GM06990 (cell line): Measurements from ENCODE around the gene RBM38.

Experiments used
- DNase-seq: peaks from one replicate; pipeline ENCODE4 v3.0.0-alpha.2; 2011; ENCODE audit not compliant: insufficient read length; ENCODE audit errors: extremely low read depth
- H3K27me3 ChIP-seq: replicated peaks from 2 replicates; pipeline ENCODE4 v1.6.0; 2011; ENCODE audit warnings: low read length; ENCODE audit not compliant: control insufficient read depth, insufficient read depth
- H3K36me3 ChIP-seq: 2 replicates; pipeline ENCODE4 v1.5.1; 2011; ENCODE audit warnings: low read length; ENCODE audit not compliant: control insufficient read depth, insufficient read depth
- H3K4me3 ChIP-seq: replicated peaks from 2 replicates; pipeline ENCODE4 v1.5.1; 2011; ENCODE audit warnings: low read depth, mild to moderate bottlenecking, control low read depth, low read length
- TF ChIP-seq, protein P1 (sequence below): IDR thresholded peaks from 2 replicates; pipeline ENCODE4 v1.5.1; 2011; ENCODE audit warnings: low read length, control low read depth, mild to moderate bottlenecking, inconsistent platforms; ENCODE audit not compliant: insufficient read depth, poor library complexity, severe bottlenecking

Gene RBM38

DNA sequence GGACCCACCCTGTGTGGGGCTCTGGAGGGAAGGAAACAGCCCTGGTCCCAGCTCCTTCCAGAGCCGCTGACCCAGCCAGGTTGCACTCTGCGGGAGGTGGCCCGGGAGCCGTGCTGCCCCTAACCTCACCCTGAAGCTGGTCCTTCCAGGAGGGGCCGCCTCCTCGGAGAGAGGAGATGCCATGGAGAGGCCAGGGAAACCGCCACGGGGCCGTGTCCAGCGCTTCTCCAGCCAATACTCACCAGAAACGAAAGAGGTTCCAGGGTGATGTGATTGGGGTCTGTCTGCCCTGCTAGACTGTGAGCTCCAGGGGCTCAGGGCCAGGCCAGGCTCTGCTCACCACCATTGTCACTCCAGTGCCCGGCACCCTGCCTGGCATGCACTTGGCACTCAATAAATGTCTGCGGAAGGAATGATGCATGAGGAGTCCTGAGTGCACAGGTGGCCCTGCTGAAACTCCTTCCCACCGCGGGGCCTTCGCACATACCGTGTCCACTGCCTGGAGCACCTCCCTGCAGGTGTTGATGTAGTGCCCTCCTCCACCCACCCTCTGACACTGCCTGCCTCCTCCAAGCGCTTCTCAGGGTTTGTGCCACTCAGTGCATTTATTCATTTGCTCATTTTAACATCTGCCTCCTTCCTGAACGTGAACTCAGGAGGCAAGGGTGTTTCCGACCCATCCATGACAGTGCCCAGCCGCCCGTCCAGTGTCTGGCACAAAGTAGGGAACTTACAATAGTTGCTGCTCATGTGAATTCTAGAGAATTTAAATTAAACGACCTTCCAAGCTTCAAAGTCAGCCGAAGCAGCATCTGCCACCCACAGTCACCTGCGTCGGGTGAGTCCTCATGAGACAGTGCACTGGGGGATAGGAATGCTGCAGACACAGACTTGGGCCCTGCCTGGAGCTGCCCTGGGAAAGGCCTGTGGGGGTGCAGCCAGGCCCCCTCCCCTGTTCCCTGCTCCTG is 30.3 kb downstream of the RBM38 start:
- Histone ChIP-seq H3K27me3 (no peaks in the 10 kb centered on the region), H3K4me3 (no peak overlapping the region), H3K36me3 (no peaks in the 10 kb centered on the region)
- TF ChIP-seq, protein P1, sequence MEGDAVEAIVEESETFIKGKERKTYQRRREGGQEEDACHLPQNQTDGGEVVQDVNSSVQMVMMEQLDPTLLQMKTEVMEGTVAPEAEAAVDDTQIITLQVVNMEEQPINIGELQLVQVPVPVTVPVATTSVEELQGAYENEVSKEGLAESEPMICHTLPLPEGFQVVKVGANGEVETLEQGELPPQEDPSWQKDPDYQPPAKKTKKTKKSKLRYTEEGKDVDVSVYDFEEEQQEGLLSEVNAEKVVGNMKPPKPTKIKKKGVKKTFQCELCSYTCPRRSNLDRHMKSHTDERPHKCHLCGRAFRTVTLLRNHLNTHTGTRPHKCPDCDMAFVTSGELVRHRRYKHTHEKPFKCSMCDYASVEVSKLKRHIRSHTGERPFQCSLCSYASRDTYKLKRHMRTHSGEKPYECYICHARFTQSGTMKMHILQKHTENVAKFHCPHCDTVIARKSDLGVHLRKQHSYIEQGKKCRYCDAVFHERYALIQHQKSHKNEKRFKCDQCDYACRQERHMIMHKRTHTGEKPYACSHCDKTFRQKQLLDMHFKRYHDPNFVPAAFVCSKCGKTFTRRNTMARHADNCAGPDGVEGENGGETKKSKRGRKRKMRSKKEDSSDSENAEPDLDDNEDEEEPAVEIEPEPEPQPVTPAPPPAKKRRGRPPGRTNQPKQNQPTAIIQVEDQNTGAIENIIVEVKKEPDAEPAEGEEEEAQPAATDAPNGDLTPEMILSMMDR, result no peak
- DNase-seq, result no peak

DNA sequence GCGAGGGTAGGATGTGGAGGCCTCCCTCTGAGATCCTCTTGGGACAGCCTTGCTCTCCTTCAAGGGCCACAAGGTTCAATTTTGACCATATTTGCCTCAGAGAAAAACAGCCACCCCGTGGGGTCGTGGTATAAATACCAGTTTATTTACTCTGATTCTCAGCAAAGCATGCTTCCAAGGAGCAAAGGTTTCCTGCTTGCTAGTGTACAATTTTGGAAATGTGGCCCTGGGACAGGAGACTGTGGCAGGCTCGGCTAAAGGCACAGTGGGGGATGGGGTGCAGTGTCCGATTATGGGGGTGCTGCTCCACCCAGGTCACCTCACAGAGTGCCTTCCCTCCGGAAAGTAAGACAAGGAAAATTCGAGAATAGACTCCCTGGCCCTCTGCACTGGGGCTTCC is 31.1 kb downstream of the RBM38 start:
- TF ChIP-seq, protein P1, result no peak
- DNase-seq, result no peak
- H3K4me3 ChIP-seq, result no peak overlapping the region
- no peaks in the 10 kb centered on the region for H3K36me3 ChIP-seq
- no peaks in the 10 kb centered on the region for H3K27me3 ChIP-seq

- TF ChIP-seq, protein P1, result no peak
- H3K4me3 ChIP-seq, result no peak overlapping the region
- H3K36me3 ChIP-seq, result no peaks in the 10 kb centered on the region
- DNase-seq, result no peak
- H3K27me3 ChIP-seq, result no peaks in the 10 kb centered on the region
These were observed 34.2 kb downstream of the RBM38 start for GRCh38 chr20:57425150-57426013.

- Histone ChIP-seq H3K4me3 (no peak overlapping the region), H3K36me3 (no peaks in the 10 kb centered on the region), H3K27me3 (no peaks in the 10 kb centered on the region)
- TF ChIP-seq, protein P1, result no peak
- no peak for DNase-seq
These were observed 35.1 kb downstream of the RBM38 start for GRCh38 chr20:57426271-57426689.

DNA sequence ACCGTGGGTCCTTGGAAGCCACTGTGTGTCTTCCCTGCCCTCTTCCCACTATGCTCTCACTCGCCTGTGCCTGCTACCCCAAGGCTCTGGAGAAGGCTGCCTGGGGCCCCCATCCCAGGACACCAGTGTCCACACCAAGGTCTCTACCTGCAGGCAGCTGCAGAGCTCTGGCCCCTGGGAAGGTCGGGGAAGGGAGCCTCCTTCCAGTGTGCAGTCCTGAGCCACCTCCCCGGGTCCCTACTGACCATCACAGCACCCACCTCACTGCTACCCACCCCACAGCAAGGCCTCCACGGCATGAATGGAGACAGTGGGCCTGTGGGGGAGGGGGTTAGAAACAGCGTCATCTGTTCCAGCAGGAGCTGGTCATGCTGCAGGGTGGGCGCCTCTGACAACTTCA is 35.6 kb downstream of the RBM38 start:
- H3K27me3 ChIP-seq, result no peaks in the 10 kb centered on the region
- TF ChIP-seq, protein P1, result no peak
- H3K4me3 ChIP-seq, result no peak overlapping the region
- DNase-seq, result no peak
- H3K36me3 ChIP-seq, result no peaks in the 10 kb centered on the region
